ENCODE measurements around the gene FILIP1.

The FILIP1 gene

DNA sequence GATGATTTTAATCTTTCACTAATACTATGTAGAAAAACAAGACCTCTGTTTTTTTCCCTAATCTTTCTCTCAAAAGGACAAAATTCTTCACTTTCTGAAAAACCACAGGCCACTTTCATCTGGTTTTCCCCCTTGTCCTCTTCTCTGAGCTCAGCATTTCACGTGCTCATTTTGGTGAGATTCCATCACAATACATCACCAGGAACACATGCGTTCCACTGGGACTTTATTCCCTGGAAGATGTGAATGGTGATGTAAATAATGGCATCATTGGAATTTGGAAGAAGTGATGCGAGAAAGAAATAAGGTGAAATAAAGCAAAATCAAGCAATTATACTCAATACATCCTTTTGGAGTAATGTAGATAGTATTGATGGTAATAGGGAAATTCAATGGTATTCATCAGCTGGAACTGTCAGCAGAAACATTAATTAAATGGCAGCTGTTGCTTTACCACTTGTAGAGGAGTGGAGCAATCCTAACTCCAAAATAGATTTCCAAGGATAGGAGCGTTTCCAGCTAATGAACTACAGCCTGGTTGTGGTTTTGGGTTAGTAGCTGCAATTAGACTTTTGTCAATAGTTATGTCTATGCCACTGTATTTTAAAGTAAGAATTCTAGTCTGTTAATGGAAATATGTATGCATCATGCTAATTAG is 11.5 kb downstream of the FILIP1 start:
- no peaks in the 10 kb centered on the region for H3K27me3 ChIP-seq
- no peak overlapping the region for H3K4me2 ChIP-seq
- H3K27ac ChIP-seq, result no peak overlapping the region
- no peaks in the 10 kb centered on the region for H3K9me3 ChIP-seq
- H3K9ac ChIP-seq, result no peak overlapping the region
- no peak for TF ChIP-seq Cebpa-rat (IDR thresholded peaks at IDR 0.05)
- no peaks in the 10 kb centered on the region for H3K4me1 ChIP-seq
- no peaks in the 10 kb centered on the region for H4K20me1 ChIP-seq
- no peaks in the 10 kb centered on the region for H3K36me3 ChIP-seq
- H3K4me3 ChIP-seq, result no peak overlapping the region

DNA sequence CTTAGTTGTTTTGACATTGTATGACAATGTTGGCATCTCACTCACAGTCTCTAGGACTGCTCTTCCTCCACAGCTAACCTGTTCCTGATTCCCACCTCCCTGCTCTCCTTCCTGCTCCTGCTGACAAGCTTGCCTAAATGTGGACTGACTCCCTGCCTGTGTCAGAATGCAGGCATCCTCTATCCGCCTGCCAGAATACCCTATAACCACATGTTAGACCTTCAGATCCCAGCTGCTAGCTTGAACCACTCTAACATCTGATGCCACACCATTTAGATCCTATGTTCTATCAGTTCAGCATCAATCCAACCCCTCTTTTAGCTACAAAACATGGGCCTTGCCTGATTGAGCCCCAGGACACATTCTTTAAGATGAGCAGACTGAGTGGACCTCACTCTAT is 12.2 kb downstream of the FILIP1 start:
- no peak for TF ChIP-seq Cebpa-rat (IDR thresholded peaks at IDR 0.05)
- H3K9me3 ChIP-seq, result no peaks in the 10 kb centered on the region
- H3K9ac ChIP-seq, result no peak overlapping the region
- no peak overlapping the region for H3K4me2 ChIP-seq
- no peaks in the 10 kb centered on the region for H3K4me1 ChIP-seq
- H3K4me3 ChIP-seq, result no peak overlapping the region
- no peaks in the 10 kb centered on the region for H4K20me1 ChIP-seq
- H3K36me3 ChIP-seq, result no peaks in the 10 kb centered on the region
- H3K27ac ChIP-seq, result no peak overlapping the region
- no peaks in the 10 kb centered on the region for H3K27me3 ChIP-seq

DNA sequence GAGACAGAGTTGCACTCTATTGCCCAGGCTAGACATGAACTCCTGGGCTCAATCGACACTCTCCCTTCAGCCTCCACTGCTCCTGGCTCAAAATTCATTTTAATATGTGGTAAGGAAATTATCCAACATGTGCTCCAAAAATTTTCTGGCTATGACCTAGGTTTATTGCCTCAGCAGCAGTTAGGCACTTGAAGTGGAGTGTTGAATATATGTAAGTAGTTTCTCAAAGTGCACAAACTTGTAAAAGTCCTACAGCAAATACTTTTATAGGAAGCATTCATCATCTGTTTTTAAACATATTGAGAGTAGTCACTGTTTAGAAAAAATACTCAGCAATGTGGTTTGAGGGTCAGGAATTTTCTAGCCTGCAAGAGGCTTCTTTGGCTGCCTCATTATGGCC is 13.2 kb downstream of the FILIP1 start:
- Histone ChIP-seq H3K9ac (no peak overlapping the region), H3K4me1 (no peaks in the 10 kb centered on the region), H3K36me3 (no peaks in the 10 kb centered on the region), H3K9me3 (no peaks in the 10 kb centered on the region), H3K4me3 (no peak overlapping the region), H3K27me3 (no peaks in the 10 kb centered on the region), H4K20me1 (no peaks in the 10 kb centered on the region), H3K27ac (no peak overlapping the region), H3K4me2 (no peak overlapping the region)
- no peak for TF ChIP-seq Cebpa-rat (IDR thresholded peaks at IDR 0.05)

DNA sequence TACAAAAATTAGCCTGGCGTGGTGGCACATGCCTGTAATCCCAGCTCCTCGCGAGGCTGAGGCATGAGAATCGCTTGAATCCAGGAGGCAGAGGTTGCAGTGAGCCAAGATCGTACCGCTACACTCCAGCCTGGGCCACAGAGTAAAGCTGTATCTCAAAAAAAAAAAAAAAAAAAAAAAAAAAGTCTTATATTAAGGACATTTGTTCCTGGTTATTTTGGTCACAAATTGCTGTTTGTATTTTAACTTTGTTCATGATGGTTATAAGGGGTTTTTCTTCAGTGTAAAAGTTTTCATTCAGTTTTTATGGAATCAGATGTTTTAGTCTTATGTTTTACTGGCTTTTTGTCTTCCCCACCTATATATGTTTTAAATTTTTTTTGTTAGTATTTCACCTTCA is 13.9 kb downstream of the FILIP1 start:
- Histone ChIP-seq H3K4me3 (no peak overlapping the region), H3K9ac (no peak overlapping the region), H3K27me3 (no peaks in the 10 kb centered on the region), H3K4me2 (no peak overlapping the region), H3K9me3 (no peaks in the 10 kb centered on the region), H3K27ac (no peak overlapping the region), H4K20me1 (no peaks in the 10 kb centered on the region), H3K36me3 (no peaks in the 10 kb centered on the region), H3K4me1 (no peaks in the 10 kb centered on the region)
- TF ChIP-seq Cebpa-rat (IDR thresholded peaks at IDR 0.05), result no peak

DNA sequence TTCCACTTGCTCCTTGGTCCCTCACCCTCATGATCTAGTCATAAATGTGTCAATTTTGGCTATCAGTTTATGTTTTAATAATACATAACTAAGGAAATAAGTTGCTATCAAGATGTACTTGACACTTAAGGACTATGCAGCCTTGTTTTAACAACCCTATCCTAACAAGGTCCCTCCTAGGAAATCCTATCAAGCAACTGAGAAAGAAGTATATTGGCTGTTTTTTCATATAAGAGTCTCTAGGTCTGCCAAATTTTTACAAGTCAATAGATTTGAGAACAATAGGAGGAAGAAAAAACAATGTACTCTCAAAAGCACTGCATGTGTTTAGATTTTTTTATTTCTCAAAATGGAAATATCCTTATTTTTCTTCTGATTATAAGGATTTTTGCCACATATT is 14.7 kb downstream of the FILIP1 start:
- Histone ChIP-seq H3K4me2 (no peak overlapping the region), H3K4me3 (no peak overlapping the region), H4K20me1 (no peaks in the 10 kb centered on the region), H3K9me3 (no peaks in the 10 kb centered on the region), H3K27me3 (no peaks in the 10 kb centered on the region), H3K36me3 (no peaks in the 10 kb centered on the region), H3K9ac (no peak overlapping the region), H3K27ac (no peak overlapping the region), H3K4me1 (no peaks in the 10 kb centered on the region)
- no peak for TF ChIP-seq Cebpa-rat (IDR thresholded peaks at IDR 0.05)

DNA sequence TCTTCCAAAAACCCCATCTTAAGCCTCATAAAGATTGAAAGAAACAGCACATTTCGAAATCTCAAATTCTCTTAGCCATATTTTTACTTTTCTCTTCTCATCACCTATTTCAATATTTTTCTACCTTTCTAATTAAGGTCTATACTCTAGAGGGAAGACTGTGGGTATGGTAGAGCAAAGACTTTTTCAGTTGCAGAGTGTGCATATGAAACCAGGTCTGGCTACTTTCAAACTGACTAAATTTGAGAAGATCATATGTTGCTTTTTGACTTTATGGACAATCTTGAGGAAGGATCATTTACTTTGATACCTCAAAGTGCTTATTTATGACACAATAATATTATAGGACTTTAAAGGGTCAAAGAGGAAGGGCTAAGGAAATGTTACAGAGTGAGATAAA is 20.7 kb downstream of the FILIP1 start:
- Histone ChIP-seq H3K9ac (no peak overlapping the region), H3K4me2 (no peak overlapping the region), H3K27me3 (no peaks in the 10 kb centered on the region), H4K20me1 (no peaks in the 10 kb centered on the region), H3K4me1 (no peaks in the 10 kb centered on the region), H3K4me3 (no peak overlapping the region), H3K36me3 (no peaks in the 10 kb centered on the region), H3K9me3 (peaks cover 5% of the 10 kb centered on the region), H3K27ac (no peak overlapping the region)
- no peak for TF ChIP-seq Cebpa-rat (IDR thresholded peaks at IDR 0.05)

DNA sequence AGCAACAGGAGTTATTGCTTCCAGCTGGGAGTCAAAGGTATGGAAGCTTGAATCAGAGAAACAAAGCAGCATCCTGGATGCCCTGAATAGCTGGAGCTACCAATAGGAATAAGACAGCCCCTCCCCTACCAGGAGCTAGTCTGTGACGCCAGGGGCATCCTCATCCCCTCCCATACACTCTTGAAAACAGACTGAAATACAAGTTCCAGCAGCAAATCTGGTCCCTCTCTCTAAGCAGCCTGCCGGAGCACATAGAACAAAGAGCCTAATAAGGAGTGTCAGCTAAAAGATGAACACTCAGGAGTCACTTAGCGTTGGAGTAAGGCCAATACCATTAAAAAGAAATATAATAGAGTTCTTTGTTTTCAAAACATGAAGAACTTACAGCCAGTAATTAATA is 25.6 kb downstream of the FILIP1 start:
- Histone ChIP-seq H3K9ac (no peak overlapping the region), H3K36me3 (no peaks in the 10 kb centered on the region), H3K4me3 (no peak overlapping the region), H4K20me1 (no peaks in the 10 kb centered on the region), H3K27ac (no peak overlapping the region), H3K4me2 (no peak overlapping the region), H3K4me1 (no peaks in the 10 kb centered on the region), H3K9me3 (peaks cover 7% of the 10 kb centered on the region), H3K27me3 (no peaks in the 10 kb centered on the region)
- no peak for TF ChIP-seq Cebpa-rat (IDR thresholded peaks at IDR 0.05)

DNA sequence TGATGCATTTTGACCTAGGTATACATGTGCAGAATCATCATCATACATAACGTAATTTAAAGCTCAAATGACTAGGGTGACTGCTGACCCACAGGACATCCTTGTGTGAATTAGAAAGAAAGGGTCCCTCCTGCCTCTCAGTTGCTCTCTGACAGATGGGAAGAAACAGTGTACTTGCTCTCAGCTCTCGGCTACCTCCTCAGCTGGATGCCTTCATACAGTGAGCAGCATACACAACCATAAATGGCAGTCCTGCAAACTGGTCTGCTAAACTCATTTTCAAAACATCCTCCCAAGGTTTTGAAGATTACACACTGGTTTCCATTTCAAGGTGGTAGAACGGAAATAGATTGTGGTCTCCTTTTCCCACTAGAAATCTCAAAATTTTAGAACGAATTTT is 26.3 kb downstream of the FILIP1 start:
- Histone ChIP-seq H3K9ac (no peak overlapping the region), H3K27ac (no peak overlapping the region), H3K4me1 (no peaks in the 10 kb centered on the region), H3K27me3 (no peaks in the 10 kb centered on the region), H3K9me3 (peaks cover 7% of the 10 kb centered on the region), H3K36me3 (no peaks in the 10 kb centered on the region), H3K4me2 (no peak overlapping the region), H3K4me3 (no peak overlapping the region), H4K20me1 (no peaks in the 10 kb centered on the region)
- no peak for TF ChIP-seq Cebpa-rat (IDR thresholded peaks at IDR 0.05)

DNA sequence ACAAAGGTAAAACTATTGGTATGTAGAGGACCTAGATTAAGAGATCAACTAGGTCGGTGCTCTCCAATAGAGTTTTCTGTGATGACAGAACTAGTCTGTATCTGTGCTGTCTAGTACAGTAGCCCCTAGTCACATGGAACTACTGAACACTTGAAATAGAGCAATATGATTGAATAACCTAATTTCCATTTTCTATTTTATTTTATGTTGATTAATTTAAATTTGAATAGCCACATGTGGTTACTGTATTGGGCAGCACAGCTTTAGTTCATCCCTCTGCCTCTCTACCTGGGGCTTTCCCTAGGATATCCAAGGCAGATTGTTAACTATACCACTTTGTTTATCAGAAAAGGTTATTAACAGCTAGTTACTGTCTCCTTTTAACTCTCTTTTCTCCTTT is 27.0 kb downstream of the FILIP1 start:
- no peak for TF ChIP-seq Cebpa-rat (IDR thresholded peaks at IDR 0.05)
- Histone ChIP-seq H3K27ac (no peak overlapping the region), H3K4me1 (no peaks in the 10 kb centered on the region)

DNA sequence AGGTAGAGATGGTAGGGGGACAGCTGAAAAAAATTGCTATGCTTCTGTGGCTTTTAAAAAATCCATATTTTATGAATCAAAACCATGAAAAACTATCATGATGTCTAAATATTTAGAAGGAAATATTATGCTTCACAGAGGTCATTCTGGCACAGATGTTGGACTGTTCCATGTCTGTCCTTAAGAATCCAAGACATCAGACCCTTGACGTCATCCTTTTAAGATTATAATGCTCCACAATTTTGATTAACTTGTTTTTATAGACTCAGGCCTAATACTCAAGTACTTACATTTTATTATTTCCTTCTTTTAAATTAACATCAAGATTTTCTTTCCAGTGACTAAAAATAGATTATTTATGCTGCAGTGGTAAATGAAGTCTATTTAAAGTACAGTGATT is 29.7 kb downstream of the FILIP1 start:
- peaks cover 7% of the 10 kb centered on the region for H3K9me3 ChIP-seq
- no peak overlapping the region for H3K4me3 ChIP-seq
- TF ChIP-seq Cebpa-rat (IDR thresholded peaks at IDR 0.05), result no peak
- H3K9ac ChIP-seq, result no peak overlapping the region
- H4K20me1 ChIP-seq, result no peaks in the 10 kb centered on the region
- H3K27me3 ChIP-seq, result no peaks in the 10 kb centered on the region
- H3K4me1 ChIP-seq, result no peaks in the 10 kb centered on the region
- H3K4me2 ChIP-seq, result no peak overlapping the region
- no peak overlapping the region for H3K27ac ChIP-seq
- no peaks in the 10 kb centered on the region for H3K36me3 ChIP-seq

More for the DNA sequence above, 27.0 kb downstream of the FILIP1 start:
- Histone ChIP-seq H3K27me3 (no peaks in the 10 kb centered on the region), H3K9ac (no peak overlapping the region), H3K9me3 (peaks cover 7% of the 10 kb centered on the region), H4K20me1 (no peaks in the 10 kb centered on the region), H3K36me3 (no peaks in the 10 kb centered on the region), H3K4me2 (no peak overlapping the region), H3K4me3 (no peak overlapping the region)

DNA sequence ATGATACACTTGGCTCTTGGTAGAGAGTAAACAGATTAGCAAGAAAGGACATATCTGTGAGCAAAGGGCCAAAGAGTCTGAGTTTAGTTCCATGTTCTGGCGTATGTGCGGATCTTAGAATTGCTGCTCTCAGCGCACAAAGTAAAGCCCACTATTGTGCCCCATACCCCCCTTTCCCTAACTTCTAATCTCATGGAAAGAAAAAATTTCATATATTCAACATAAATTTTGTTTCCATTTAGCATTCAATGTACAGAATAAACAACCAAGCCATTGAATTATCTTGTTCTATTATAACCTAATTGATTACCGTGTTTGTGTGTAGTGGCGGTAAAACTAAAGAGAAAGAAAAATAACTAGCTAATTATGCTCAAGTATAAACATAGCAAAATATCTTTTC is 30.5 kb downstream of the FILIP1 start:
- Histone ChIP-seq H3K4me3 (no peak overlapping the region), H3K9ac (no peak overlapping the region), H3K36me3 (no peaks in the 10 kb centered on the region), H3K27ac (no peak overlapping the region), H3K4me1 (no peaks in the 10 kb centered on the region), H3K27me3 (no peaks in the 10 kb centered on the region), H4K20me1 (no peaks in the 10 kb centered on the region), H3K4me2 (no peak overlapping the region), H3K9me3 (peaks cover 4% of the 10 kb centered on the region)
- TF ChIP-seq Cebpa-rat (IDR thresholded peaks at IDR 0.05), result no peak
